GM15510 (cell line): Measurements from ENCODE around the gene PHLPP2.

Experiments
- POLR2A ChIP-seq: IDR thresholded peaks from 3 replicates; pipeline ENCODE4 v1.6.1; 2011; ENCODE audit warnings: borderline replicate concordance; ENCODE audit not compliant: insufficient read length; ENCODE audit errors: extremely low read depth

Gene PHLPP2

DNA sequence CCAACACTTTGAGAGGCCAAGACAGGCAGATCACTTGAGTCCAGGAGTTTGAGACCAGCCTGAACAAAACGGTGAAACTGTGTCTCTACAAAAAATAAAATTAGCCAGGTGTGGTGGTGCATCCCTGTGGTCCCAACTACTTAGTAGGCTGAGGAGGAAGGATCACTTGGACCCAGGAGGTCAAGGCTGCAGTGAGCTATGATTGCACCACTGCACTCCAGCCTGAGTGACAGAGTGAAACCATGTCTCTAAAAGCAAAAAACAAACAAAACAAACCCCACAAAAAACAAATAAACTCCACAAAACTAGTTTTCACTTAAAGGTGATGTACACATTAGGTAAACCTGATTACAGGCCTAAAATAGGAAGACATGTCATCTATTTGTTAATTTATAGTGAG is 58.2 kb downstream of the PHLPP2 start:
- no peak for TF ChIP-seq POLR2A

DNA sequence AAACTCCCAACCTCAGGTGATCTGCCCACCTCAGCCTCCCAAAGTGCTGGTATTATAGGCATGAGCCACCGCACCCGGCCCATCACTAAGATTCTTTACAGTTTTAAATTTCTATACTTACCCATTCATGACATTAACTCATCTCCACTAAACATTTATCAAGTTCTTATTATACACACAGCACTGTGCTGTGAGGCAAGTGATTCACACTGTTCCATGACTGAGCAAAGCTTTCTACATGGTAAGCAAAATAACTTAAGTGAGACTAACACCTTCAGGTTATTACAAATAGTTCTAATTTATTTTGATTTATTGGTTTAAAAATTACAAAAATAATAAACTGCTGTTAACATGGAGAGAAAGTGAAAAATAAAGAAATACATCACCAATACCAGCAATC is 65.0 kb downstream of the PHLPP2 start:
- TF ChIP-seq POLR2A, result no peak

DNA sequence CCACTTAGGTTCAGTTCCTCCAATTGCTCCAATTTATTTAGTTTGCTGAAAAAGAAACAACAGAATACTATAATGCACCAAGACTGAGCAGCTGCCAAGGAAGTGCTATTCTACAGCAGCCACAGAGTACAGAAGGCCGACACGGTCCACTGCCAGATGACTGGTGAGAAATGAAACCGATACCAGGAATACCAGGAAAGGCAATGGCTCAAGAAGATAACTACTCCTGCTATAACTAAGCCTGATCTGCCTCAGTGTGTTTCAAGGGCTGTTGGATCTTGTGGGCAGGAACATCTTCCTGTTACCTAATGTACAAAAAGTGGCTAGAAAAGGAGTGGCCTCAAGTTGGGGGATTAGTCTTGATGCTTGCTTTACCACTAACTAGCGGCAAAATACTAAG is 65.7 kb downstream of the PHLPP2 start:
- TF ChIP-seq POLR2A, result no peak

DNA sequence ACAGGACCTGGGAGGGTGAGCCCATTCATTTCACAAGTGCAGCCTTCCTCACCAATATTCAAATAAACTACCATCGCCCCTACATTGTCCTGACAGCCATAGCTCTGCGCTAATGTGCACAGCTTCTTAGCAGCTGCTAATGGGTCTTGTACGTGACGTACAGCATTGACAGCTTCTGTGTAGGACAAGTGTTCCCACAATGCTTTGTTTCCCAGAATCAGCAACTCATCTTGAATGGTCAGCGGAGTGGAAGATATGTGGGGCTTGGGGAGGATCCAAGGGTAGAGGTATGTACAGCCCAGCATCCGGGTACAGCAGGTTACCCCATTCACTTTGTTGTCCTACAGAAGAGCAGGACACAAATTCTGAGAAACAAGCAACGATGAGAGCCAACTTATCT is 74.8 kb downstream of the PHLPP2 start:
- TF ChIP-seq POLR2A, result no peak

DNA sequence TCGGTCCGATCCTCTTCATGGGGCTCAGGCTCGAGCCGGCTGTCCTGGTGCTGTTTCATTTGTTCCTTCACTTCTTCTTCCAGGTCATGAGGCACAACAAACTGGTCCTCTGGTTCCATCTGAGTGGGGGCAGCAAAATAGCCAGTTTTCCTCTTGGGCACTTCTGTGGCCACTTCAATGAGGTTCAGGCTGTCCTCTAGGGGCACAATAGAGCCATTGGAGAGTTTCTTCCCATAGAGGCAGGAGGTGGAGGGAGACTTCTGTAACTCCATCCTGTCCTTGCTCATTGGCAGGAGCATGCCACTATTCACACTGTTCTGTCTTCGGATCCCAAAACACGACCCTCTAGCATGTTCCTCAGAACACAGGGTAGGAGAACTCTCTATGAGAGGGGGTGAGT is 75.6 kb downstream of the PHLPP2 start:
- no peak for TF ChIP-seq POLR2A

DNA sequence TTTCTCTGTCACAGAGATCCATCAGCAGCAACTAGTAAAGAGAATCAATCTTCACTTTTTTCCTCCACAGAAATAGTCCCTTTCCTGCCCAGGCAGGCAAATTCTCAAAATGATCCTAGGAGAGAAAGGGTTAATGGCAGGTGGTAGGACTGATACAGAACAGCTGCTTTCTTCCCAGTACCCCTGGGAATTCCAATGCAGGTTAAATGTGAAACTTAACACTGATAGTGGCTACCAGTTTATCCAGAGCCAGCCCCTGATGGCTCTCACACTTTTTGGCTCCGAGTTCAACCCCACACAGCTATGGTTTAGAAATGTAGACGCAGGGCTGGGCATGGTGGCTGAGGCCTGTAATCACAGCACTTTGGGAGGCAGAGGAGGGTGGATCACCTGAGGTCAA is 76.3 kb downstream of the PHLPP2 start:
- no peak for TF ChIP-seq POLR2A

DNA sequence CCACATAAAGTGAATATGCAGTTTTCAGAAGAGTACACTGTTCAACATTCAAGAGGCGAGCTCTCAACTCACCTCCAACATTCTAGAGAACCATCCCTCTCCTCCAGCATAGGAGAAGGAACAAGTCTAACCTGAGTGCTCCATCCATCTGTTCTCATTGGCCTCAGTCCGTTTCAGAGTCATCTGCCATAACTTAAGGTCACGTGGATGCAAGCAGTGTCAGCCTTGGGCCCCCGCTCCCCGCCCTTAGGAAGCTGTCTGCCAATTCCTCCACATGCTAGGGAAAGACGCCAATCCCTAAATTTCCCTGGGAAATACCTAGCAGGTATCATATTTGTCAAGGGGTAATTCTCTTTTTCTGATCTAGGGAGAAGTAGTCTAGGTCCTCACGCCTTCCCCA is 77.1 kb downstream of the PHLPP2 start:
- no peak for TF ChIP-seq POLR2A

DNA sequence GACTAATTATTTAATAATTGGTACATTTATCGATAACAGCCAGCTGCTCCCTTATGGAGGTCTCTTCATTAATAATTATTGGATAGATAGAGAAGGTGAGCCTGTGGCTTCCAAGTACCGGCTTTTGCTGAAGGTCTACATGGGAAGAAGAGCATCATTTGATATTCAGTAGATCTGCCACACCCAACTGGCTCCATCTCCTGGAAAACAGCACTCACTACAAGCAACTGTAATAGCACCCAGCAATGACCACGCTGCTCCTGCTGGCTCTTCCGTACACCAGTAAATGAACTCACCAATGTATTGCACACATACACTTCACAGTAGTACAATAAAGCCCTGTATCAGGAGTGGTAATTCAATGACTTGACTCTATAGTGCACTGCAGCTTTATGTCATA is 79.1 kb downstream of the PHLPP2 start:
- TF ChIP-seq POLR2A, result no peak

DNA sequence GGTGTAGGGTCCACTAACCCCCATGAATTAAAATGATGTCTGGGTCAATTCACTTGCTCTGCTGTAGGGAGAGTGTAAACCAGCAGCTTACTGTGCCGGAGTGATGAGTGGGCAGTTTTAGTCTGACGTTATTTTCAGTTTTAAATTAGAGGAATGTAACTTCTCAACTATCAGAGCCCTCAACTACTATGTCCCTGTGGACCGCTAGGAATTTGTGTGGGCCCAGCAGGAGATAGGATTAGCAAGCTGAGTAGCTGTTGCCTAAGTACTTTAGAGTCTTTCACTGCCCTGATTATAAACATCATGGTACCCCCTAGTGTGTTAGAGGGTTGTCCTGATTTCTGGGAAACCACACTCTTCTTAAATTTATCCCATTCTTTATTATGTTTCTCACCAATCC is 87.1 kb downstream of the PHLPP2 start:
- TF ChIP-seq POLR2A, result no peak

DNA sequence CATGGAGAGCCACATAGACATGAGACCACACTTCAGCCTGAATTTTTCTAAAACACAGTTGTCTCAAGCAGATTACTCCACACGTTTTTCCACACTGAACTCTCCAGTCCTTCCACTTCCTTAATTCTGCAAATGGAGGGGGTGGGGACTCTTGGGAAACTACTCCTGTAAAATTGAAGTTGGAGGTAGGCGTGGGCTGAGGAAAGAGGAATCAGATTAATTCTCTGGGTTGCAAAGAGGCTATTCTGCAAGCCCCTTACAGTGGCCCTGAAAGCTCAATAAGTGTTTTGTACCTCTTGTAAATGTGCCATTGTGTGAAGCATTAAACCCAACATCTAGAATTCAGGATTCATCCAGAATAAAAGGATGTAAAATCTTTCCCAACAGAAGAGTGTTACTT is 88.9 kb downstream of the PHLPP2 start:
- TF ChIP-seq POLR2A, result no peak

DNA sequence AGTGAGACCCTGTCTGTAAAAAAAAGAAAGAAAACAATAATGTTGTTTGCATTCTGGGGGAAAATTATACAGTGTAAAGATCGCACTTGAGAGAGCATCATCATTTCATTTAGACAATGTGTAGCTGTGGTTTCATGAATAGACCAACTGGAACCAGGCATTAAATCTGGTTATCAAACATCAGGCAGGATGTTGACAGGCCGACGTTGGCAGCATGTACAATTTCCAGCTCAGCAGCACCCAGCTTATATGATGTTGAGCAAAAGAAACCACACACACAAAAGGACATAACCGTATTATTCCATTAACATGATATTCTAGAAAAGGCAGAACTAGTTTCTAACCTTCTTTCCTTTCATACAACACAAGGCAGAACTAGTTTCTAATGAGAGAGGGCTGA is 92.7 kb downstream of the PHLPP2 start:
- TF ChIP-seq POLR2A, result no peak

DNA sequence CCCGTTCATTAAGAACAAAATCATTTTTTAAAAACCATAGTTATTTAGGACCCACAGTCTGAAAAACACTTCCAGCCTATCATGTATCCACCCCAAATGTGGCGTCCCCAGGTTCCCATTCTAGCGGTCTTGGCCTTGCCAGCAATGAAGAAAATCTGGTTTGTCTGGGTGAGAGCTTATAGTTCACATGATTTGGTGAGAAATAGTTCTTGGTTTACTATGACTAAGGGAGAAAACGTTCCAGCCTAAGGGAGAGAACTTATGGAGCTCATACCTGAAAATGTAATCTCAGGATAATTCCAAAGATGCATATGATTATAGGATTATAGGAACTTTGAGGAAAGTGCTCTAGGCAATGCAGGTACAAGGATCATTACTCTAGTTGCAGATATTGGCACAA is 93.7 kb downstream of the PHLPP2 start:
- TF ChIP-seq POLR2A, result no peak

DNA sequence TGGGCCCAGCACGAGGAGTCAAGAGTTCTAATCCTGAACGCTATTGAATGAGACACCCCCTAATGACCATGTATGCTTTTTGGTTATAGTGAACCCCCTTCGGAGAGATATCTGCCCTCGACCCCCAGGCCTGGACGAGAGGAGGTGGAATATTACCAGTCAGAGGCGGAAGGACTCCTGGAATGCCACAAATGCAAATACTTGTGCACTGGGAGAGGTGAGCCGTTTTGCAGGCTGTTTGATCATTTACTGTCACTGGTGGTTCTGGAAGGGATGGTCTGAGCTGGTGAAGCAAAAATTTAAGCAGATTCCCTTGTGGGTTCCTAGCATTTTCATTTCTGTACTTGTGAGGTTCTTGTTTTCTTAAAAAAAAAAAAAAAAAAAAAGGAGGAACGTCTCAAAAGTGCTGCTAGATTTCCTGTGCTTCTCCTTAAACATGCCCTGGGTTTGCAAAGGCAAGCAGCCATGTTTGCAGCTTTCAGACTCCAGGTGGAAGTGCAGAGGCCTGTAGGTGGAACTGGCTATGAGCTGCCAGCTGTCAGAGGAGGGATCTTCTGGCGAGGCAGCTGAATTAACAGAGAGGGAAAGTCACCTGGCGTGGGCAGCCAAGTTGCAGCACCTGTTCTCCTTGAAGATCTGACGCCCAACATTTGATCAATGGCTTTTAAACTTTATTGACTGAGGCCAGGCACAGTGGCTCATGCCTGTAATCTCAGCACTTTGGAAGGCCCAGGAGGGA is 95.1 kb downstream of the PHLPP2 start:
- no peak for TF ChIP-seq POLR2A

DNA sequence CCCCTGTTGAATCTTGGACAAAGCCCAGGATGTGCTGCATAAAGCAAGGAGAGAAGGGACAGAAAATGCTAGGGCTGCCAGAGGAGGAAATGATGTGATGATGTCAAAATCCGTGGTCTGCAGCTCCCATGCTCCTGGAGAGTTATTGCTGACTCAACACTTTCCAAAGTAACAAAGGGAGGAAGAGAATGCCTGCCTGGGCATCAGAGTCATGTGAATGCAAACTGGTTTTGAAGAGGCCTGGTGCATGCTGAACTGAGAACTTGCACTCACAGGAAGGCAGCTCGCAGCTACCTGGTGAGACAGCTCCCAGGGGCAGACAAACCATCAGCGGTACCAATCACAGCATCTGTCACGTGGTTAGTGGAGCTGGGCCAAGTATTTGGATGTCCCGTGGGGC is 95.7 kb downstream of the PHLPP2 start:
- no peak for TF ChIP-seq POLR2A

DNA sequence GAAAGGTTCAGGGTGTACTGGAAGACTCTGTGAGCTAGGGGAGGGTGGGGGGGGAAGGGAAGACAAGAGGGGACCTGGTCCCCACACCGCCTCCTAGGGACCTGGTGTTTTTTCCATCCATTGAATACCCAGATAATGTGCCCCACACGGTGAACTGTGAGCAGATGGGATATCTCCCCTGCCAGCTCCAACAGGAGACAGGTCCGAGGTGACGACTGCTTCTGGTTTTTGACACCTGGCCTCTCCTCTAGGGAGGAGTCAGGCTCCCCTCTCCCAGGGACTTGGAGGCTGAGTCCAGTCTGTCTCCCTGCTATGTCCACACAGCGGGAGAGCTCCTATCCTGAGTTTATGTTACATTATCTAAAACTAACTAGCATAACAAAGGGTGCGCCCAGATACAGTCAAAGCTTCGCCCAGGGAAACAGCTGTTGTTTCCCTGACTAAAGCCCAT is 96.7 kb downstream of the PHLPP2 start:
- no peak for TF ChIP-seq POLR2A

DNA sequence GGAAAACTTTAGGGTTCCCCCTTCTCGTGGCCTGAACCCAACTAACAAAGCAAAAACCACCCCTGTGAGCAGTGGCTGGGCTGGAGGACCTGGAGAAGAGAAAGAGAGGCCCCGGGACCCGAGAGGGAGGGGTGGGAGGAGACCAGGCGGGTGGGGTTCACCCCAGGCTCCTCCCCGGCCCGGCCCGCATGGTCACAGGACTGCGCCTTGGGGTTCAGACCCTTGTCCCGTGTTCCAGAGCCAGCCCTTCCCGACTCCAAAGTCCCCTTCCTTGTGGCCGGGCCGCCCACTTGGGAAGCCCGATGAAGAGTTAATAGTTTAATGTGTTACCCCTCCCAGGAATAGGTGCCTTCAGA is 97.7 kb downstream of the PHLPP2 start:
- TF ChIP-seq POLR2A, result no peak
